Memory B cell (primary cell): ENCODE measurements around the gene ZSWIM1.

ENCODE experiments used
- ATAC-seq: fragments of 150-1000 bp; cut with Tn5 transposase; 2 replicates; pipeline ENCODE4 v1.10.0; 2021; ENCODE audit warnings: low read depth, mild to moderate bottlenecking, moderate library complexity
- DNase-seq, 2 donors: peaks; one replicate each; pipeline ENCODE4 v3.0.0; 2022; ENCODE audit warnings: low spot score in 2 of 2
- H3K27ac Mint-ChIP-seq: one replicate; pipeline ENCODE4 v1.8.0; 2022; ENCODE audit warnings: mild to moderate bottlenecking, moderate library complexity, mixed read lengths
- H3K27me3 Mint-ChIP-seq: one replicate; pipeline ENCODE4 v1.8.0; 2022; ENCODE audit warnings: mixed read lengths
- H3K36me3 Mint-ChIP-seq: one replicate; pipeline ENCODE4 v1.8.0; 2022; ENCODE audit warnings: mild to moderate bottlenecking, mixed read lengths
- H3K4me1 Mint-ChIP-seq: one replicate; pipeline ENCODE4 v1.8.0; 2022; ENCODE audit warnings: mixed read lengths
- H3K4me3 Mint-ChIP-seq: one replicate; pipeline ENCODE4 v1.8.0; 2022; ENCODE audit warnings: mild to moderate bottlenecking, moderate library complexity, mixed read lengths
- H3K9me3 Mint-ChIP-seq: one replicate; pipeline ENCODE4 v1.8.0; 2022; ENCODE audit warnings: mixed read lengths

The ZSWIM1 gene

DNA sequence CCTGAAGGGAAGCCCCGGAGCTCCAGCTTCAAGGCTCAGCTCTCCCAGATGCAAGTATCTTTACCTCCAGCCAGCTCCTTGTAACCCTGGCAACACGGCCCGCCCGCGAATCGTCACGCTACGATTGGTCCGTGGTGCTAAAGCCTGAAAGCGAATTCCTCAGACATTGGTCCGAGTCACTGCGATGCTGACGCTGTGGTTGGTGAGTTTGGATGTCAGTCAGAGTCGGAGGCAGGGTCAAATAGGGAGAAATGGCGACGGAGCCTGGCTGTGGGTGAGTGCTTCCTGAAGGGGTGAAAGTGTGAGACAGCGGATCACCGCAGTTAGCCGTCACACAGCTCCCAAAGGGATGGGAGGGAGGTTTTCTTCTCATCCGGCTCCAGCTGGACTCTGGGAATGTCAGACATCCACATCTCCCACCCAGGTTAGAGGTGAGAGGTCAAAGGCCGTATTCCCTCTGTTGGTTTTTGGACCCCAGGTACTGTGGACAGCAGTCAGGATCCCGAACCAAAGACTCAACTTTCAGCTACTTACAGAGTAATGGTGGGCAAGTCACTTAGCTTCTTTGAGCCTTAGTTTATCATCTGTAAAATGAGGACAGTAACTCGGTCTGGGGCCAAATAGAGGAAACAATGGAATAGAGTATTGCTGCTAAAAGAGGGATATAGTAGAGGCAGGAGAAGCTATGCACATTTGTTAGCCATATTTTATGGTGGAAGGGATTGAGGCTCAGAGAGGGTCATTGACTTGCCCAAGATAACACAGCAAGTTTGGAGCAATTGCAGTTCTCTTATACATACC is at the start of gene ZSWIM1:
Gene ZSWIM1, plus strand, starts transcription at position 240 of the 801 bp plus-strand sequence. CDS start 1,366 bp downstream, outside the sequence.
- peaks cover 5% of the 10 kb centered on the region for H3K36me3 Mint-ChIP-seq
- DNase-seq: peak; percentile 97 to 99
- peak within 1 kb of the TSS; percentile 91 for H3K27ac Mint-ChIP-seq
- H3K4me3 Mint-ChIP-seq: peak within 1 kb of the TSS; percentile 86
- ATAC-seq: peak; percentile 99
- H3K4me1 Mint-ChIP-seq: peaks cover 24% of the 10 kb centered on the region
- no peaks in the 10 kb centered on the region for H3K9me3 Mint-ChIP-seq
- no peaks in the 10 kb centered on the region for H3K27me3 Mint-ChIP-seq

DNA sequence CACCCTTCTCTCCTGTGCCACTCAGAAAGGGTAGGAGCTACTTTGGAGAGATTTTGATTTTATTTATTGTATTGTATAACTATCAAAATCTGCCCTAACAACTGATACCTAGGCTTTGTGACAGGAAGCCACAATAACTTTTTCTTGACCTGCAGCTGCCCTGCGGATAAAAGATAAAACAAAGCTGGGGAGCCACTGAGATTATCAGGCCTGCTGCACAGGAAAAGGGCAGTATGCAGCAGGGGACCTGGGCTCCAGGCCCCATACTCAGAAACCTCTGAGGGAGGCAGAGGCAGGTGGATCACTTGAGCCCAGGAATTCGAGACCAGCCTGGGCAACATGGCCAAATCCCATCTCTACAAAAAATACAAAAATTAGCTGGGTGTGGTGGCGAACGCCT is 48.4 kb upstream of the ZSWIM1 start:
- Mint-ChIP-seq H3K9me3 (no peaks in the 10 kb centered on the region), H3K4me3 (peak overlapping the region; percentile 92), H3K36me3 (no peaks in the 10 kb centered on the region), H3K27me3 (no peaks in the 10 kb centered on the region), H3K27ac (no peak overlapping the region), H3K4me1 (peaks cover 7% of the 10 kb centered on the region)
- ATAC-seq: no peak
- no peak for DNase-seq

DNA sequence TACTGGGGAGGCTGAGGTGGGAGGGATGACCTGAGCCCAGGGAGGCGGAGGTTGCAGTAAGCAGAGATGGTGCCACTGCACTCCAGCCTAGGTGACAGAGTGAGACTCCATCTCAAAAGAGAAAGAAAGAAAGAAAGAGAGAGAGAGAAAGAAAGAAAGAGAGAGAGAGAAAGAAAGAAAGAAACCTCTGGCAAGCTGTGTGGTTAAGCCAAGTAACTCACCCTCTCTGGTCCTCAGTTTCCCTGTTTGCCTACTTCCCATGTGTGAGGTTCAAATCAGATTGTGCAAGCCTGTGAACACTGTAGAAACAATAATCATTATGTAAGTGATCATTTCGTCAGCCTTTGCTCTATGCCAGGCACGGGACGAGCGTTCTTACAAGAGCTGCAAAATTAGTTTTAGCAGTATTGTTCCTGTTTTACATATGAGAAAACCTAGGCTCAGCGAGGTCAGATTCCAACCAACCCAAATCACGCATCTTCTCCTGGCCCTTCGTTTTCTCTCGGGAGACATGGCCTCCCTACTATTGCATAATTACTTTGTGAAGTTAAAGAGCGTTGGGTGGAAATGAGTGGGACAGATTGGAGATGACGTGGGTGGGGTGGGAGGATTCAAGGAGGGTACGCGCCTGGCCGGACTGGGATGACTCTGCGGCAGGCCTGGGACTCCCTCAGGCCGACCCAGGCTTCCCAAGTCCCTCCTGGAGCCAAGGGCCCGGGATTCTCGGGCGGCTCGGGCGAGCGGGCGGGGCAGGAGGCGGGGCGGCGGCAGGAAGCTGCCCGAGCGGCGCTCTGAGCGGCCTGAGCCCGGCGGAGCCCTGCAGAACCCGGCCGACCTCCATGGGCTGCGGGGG is 47.8 kb upstream of the ZSWIM1 start, which contains the start of gene SNX21:
Gene SNX21, plus strand, starts transcription at position 770 of the 853 bp plus-strand sequence. CDS start 121 bp downstream, outside the sequence.
- Mint-ChIP-seq H3K27me3 (no peaks in the 10 kb centered on the region), H3K9me3 (no peaks in the 10 kb centered on the region)
- peak in 1 of 2 donors; percentile 21 for DNase-seq

DNA sequence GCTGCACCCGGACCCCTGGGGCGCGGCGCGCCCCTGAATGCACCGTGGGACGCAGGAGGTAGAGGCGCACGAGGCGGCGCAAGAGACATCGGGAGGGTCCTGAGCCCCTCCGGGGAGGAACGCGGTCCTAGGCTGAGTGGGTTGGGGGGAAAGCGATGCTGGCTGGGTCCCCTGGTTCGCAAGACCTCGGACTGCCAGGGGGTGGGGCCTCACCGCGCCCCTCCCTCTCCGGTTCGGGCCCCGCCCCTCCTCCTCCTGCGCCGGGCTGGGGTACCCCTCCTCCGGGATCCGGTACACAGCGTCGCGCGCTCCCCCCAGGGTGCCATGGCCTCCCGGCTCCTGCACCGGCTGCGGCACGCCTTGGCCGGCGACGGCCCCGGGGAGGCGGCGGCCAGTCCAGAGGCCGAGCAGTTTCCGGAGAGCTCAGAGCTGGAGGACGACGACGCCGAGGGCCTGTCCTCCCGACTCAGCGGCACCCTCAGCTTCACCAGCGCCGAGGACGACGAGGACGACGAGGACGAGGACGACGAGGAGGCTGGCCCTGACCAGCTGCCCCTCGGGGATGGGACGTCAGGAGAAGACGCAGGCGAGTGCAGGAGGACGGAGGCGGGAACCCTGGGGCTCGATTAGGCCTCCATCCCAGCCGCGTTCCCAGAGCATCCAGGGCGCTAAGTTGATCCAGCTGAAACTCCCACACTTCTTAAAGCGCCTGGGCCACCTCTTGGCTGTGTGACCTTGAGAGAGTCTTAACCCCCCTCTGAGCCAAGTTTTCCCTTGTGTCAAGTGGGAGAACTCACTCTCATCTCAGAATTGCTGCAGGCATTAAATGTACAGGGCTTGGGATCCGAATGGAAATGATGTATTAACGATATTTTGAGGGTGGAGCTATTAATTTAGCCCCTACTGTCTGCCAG is 46.9 kb upstream of the ZSWIM1 start:
- Mint-ChIP-seq H3K27me3 (no peaks in the 10 kb centered on the region), H3K9me3 (no peaks in the 10 kb centered on the region), H3K4me1 (peaks cover 7% of the 10 kb centered on the region), H3K27ac (no peak overlapping the region), H3K4me3 (peak overlapping the region; percentile 92), H3K36me3 (no peaks in the 10 kb centered on the region)
- peak; percentile 75 for ATAC-seq
- peak; percentile 16 to 44 for DNase-seq

More for the DNA sequence above, 47.8 kb upstream of the ZSWIM1 start, which contains the start of gene SNX21:
- ATAC-seq: peak; percentile 74
- Mint-ChIP-seq H3K36me3 (no peaks in the 10 kb centered on the region), H3K27ac (no peak within 1 kb of the TSS), H3K4me3 (peak within 1 kb of the TSS; percentile 92), H3K4me1 (peaks cover 7% of the 10 kb centered on the region)

DNA sequence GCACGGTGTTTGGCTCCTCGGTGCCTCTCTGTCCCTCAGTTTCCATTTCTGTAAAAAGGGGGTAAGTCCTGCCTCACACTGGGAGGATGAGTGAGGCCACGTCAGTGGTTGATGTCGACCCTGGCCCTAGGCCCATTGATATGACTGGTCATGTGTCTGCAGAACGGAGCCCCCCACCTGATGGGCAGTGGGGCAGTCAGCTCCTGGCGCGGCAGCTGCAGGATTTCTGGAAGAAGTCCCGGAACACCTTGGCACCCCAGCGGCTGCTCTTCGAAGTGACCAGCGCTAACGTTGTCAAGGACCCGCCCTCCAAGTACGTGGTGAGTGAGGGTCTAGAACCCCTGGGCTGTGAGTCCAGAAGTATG is 46.2 kb upstream of the ZSWIM1 start:
- Mint-ChIP-seq H3K27ac (no peak overlapping the region), H3K9me3 (no peaks in the 10 kb centered on the region), H3K36me3 (no peaks in the 10 kb centered on the region), H3K4me1 (peaks cover 7% of the 10 kb centered on the region), H3K27me3 (no peaks in the 10 kb centered on the region), H3K4me3 (peak overlapping the region; percentile 92)
- no peak for DNase-seq
- no peak for ATAC-seq

DNA sequence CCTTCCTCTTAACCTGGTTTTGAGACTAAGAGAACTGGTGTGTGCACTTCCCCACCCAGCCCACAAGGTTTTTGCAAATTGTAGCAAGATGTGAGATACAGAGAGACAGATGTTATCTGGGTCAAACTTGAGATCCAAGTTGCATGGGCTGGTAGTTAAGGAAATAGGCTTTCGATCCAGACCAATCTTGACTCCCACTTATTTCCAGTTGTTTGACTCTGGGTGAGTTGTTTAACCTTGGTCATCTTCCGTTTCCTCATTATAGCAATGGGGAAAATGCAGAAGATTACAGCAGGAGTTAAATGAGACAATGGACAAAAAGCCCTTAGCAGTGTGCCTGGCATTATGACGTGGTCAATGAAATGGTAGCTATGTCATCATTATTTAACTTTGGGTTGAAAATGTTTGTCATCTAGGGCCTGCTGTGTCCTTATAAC is 45.7 kb upstream of the ZSWIM1 start:
- H3K9me3 Mint-ChIP-seq: no peaks in the 10 kb centered on the region
- no peaks in the 10 kb centered on the region for H3K36me3 Mint-ChIP-seq
- no peaks in the 10 kb centered on the region for H3K27me3 Mint-ChIP-seq
- DNase-seq (no peak), ATAC-seq (no peak)
- H3K4me1 Mint-ChIP-seq: peaks cover 7% of the 10 kb centered on the region
- H3K27ac Mint-ChIP-seq: no peak overlapping the region
- peak overlapping the region; percentile 92 for H3K4me3 Mint-ChIP-seq

DNA sequence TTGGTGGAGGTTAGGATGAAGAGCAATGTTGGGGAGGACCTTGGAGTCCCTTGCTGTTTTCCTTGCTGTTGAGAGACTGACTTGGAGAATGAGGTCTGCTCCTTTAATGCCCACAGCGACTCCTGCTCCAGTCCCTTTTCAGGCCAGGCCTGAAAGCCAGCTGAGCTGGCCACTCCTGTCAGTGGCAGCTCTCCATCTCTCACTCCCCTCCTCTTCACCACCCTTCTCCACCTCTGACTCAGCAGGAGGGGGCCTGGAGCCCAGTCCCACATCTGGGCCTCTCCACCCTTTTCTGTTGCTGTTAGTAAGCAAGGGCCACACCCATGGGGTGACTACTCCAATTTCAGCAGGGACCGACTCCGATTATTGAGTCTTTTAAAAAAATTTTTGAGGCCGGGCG is 45.2 kb upstream of the ZSWIM1 start:
- no peaks in the 10 kb centered on the region for H3K36me3 Mint-ChIP-seq
- no peaks in the 10 kb centered on the region for H3K27me3 Mint-ChIP-seq
- H3K9me3 Mint-ChIP-seq: no peaks in the 10 kb centered on the region
- no peak overlapping the region for H3K4me3 Mint-ChIP-seq
- no peak for ATAC-seq
- no peak overlapping the region for H3K27ac Mint-ChIP-seq
- no peak for DNase-seq
- H3K4me1 Mint-ChIP-seq: peaks cover 7% of the 10 kb centered on the region

DNA sequence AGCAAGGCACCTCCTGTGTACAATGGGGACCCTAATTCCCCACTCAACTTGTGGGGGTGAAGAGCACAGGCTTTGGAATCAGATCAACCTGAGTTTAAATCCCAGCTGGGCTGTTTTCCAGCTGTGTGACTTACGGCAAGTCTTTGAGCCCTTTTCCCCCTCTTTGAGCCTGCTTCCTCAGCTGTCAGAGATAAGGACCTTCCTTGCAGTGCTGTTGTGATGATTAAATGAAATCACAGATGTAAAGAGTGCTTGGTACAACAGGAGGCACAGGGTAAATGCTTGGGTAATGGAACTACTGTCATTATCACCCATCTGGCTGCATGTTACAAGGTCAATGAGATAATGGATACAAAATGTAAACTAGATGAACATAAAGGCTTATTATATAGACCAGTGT is 44.2 kb upstream of the ZSWIM1 start:
- Mint-ChIP-seq H3K4me3 (no peak overlapping the region), H3K4me1 (peaks cover 8% of the 10 kb centered on the region), H3K9me3 (no peaks in the 10 kb centered on the region), H3K36me3 (no peaks in the 10 kb centered on the region), H3K27ac (no peak overlapping the region), H3K27me3 (no peaks in the 10 kb centered on the region)
- DNase-seq: no peak
- ATAC-seq: no peak

DNA sequence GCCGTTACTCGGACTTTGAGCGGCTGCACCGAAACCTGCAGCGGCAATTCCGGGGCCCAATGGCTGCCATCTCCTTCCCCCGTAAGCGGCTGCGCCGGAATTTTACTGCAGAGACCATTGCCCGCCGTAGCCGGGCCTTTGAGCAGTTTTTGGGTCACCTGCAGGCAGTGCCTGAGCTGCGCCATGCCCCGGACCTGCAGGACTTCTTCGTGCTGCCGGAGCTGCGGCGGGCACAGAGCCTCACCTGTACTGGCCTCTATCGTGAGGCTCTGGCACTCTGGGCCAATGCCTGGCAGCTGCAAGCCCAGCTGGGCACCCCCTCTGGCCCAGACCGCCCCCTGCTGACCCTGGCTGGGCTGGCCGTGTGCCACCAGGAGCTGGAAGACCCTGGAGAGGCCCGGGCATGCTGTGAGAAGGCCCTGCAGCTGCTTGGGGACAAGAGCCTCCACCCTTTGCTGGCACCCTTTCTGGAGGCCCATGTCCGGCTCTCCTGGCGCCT is 40.3 kb upstream of the ZSWIM1 start:
- Mint-ChIP-seq H3K36me3 (peaks cover 13% of the 10 kb centered on the region), H3K9me3 (no peaks in the 10 kb centered on the region), H3K4me1 (peaks cover 9% of the 10 kb centered on the region), H3K4me3 (no peak overlapping the region), H3K27ac (no peak overlapping the region), H3K27me3 (no peaks in the 10 kb centered on the region)
- DNase-seq (no peak), ATAC-seq (no peak)

DNA sequence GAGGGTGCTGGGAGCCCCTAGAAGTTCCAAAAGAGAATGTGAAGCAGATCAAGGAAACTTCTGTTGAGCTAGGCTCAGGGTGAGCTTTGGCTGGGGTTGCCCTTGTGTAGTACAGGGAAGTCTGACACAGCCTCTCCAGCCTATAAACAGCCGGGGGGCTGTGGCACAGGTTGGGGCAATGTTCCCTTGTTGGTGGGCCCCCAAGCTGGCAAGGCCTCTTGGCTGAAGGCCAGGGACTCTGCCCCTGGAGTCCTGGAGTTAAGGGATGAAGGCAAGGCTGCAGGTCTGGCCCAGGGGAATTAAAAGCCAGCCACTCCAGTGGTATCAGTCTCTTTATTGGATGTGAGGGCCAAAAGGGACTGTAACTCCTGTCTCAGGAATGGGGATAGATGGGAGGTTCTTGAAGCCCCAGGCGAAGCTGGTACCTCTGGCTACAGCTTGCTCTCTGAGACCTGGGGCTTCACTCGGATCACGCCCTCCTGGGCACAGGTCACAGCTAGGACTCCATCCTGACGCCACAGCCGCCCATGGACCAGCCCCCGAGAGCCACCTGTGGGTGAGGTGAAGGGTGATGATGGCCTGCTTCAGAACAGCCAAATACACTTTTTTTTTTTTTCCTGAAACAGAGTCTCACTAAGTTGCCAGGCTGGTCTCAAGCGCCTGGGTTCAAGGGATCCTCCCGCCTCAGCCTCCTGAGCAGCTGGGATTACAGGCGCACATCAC is 39.5 kb upstream of the ZSWIM1 start:
- H3K4me1 Mint-ChIP-seq: peaks cover 9% of the 10 kb centered on the region
- H3K9me3 Mint-ChIP-seq: no peaks in the 10 kb centered on the region
- peak overlapping the region; percentile 65 for H3K27ac Mint-ChIP-seq
- H3K4me3 Mint-ChIP-seq: peak overlapping the region; percentile 33
- ATAC-seq (no peak), DNase-seq (no peak)
- peaks cover 13% of the 10 kb centered on the region for H3K36me3 Mint-ChIP-seq
- H3K27me3 Mint-ChIP-seq: no peaks in the 10 kb centered on the region

DNA sequence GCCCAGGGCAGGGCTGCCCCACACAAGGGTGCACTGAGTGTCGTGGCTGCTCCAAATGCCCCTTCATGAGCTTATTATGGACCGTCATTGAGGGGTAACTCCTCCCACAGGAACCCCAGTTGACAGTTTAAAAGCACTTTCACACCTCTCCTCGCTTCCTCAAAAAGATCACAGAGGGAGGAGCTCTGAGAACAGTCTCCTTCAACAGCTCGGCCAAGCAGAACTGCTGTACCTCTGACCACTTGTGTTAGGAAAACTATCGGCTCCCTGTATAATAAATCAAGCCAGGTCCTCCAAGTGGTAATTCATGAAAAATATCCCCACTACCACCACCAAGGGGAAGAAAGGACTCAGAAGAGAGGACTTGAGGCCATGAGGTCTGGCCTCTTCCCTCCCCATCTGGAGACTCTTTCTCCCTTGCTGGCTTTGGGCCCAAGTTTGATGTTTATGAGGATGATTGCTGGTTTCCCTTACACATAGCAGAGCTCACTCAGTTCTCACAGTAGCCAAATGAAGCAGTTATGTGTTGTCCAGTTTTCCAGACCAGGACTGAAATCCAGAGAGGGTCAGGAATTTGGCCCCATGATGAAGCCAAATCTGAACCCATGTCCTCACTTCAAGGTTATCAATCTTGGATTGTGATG is 38.7 kb upstream of the ZSWIM1 start:
- Mint-ChIP-seq H3K27me3 (no peaks in the 10 kb centered on the region), H3K4me1 (peaks cover 9% of the 10 kb centered on the region), H3K27ac (peak overlapping the region; percentile 65), H3K9me3 (no peaks in the 10 kb centered on the region), H3K4me3 (peak overlapping the region; percentile 33), H3K36me3 (peaks cover 13% of the 10 kb centered on the region)
- ATAC-seq (peak; percentile 100), DNase-seq (peak in 1 of 2 donors; percentile 37)

DNA sequence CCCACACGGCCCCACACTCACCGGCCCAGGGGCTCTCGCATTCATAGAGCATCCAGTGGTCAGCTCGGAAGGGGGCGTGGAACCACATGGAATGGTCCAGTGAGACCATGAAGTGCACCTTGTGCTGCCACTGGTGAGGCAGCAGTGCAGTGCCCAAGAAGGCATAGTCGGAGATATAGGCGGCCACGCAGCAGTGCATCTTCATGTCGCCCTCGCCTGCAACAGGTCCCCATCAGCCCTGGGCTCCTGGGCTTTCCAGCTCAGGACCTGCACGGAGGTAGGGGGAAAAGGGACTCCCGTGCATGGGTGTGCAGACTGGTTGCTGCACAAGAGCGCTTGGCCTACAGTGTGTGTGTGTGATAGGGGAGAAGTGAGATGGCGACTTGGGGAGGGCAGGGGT is 37.5 kb upstream of the ZSWIM1 start:
- Mint-ChIP-seq H3K27me3 (no peaks in the 10 kb centered on the region), H3K4me3 (no peak overlapping the region), H3K36me3 (peaks cover 14% of the 10 kb centered on the region), H3K4me1 (peaks cover 9% of the 10 kb centered on the region), H3K9me3 (no peaks in the 10 kb centered on the region), H3K27ac (no peak overlapping the region)
- no peak for DNase-seq
- no peak for ATAC-seq
